Neural crest cell (in vitro differentiated cells): ENCODE results near the gene SCN1B. TPM values are rescaled to one million over a fixed set of nuclear protein-coding genes. Genes with fewer than 3 reads are reported as not detected.

Experiments used
- total RNA-seq: library from RNA; stranded (reverse); gene quantifications from 2 replicates; pipeline ENCODE4 v1.2.1, GENCODE V29; 2021

The SCN1B gene
- total RNA-seq, 1 donor from 2014 or later, result 1.7 TPM

Other genes with a start within 250 kb of the SCN1B start
- gene ZNF30, start 103.6 kb upstream of the SCN1B start, total RNA-seq, result 6.2 and 7.2 TPM in 2 replicates
- 7.5 and 8.1 TPM in 2 replicates for gene ZNF792, start 66.2 kb upstream of the SCN1B start, total RNA-seq
- gene GRAMD1A, start 30.1 kb upstream of the SCN1B start, total RNA-seq, result 100 and 103 TPM in 2 replicates
- 0.26 and 0.27 TPM in 2 replicates for gene HPN, start 11.3 kb downstream of the SCN1B start, total RNA-seq
- 2.5 and 2.8 TPM in 2 replicates for gene FXYD3, start 85.4 kb downstream of the SCN1B start, total RNA-seq
- gene LGI4, start 104.6 kb downstream of the SCN1B start, total RNA-seq, result 15.9 and 16.1 TPM in 2 replicates
- gene FXYD1, start 108.4 kb downstream of the SCN1B start, total RNA-seq, result 4.2 and 6.5 TPM in 2 replicates
- gene FXYD7, start 112.8 kb downstream of the SCN1B start, total RNA-seq, result 1.1 and 1.4 TPM in 2 replicates
- 13.3 and 17.0 TPM in 2 replicates for gene FXYD5, start 124.3 kb downstream of the SCN1B start, total RNA-seq
- gene FAM187B, start 198.3 kb downstream of the SCN1B start, total RNA-seq, result not detected in 2 replicates
- gene LSR, start 218.5 kb downstream of the SCN1B start, total RNA-seq, result 3.5 and 4.0 TPM in 2 replicates
- 107 and 111 TPM in 2 replicates for gene USF2, start 238.5 kb downstream of the SCN1B start, total RNA-seq